Fibroblast of skin of back (primary cell): ENCODE results near the gene MCM3.

Experiments
- DNase-seq: peaks from one replicate; pipeline ENCODE4 v3.0.0-alpha.2; 2013

MCM3 gene

DNA sequence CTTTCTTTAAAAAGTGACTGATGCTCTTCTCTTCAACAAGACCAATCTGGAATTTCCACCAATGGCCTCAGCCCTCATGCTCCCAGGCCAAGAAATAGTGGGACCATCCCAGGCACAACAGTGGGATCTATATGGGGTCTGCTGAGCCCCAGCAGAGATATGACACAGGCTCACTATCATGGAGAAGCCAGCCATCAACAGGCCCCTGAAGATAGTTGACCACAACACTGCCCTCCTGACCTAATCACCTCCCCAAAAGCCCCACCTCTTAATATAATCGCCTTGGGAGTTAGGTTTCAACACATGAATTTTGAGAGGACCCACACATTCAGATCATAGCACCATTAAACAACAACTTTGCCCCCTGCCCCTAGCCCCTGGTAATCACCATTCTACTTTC, 16.8 kb upstream of the MCM3 start:
- no peak for DNase-seq

DNA sequence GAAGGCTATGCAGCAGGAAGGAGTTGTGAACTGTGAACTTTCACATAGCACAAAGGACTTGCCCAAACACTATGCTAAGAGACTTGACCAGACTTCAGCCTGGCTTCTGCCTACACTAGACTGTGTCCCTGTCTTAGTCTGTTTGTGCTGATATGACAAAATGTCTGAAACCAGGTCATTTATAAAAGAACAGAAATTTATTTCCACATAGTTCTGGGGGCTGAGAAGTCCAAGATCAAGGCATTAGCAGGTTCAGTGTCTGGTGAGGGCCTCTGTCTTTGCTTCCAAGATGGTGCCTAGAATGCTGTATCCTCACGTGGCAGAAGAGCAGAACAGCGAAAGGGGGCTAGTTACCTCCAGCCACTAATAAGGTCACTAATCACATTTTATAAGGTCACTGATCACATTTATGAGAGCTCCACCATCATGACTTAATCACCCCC, 16.0 kb upstream of the MCM3 start:
- no peak for DNase-seq

DNA sequence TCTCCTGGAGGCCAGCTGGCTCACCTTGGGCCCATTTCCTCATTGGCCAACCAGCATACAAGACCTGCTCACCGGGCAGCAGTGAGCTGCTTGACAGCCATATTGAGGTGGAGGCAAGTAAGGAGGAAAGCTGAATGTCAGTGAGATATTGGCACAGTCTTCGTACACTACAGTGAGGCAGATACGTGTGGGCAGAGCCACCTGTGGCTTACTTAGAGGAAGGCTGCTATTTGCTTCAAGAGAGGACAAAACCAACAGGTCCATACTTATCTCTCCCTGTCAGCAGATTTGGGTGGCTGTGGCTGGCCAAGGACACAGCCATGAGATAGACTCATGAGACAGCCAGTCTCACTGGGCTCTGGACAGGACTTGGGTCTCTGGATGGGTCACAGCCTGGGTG, 15.1 kb upstream of the MCM3 start:
- no peak for DNase-seq

DNA sequence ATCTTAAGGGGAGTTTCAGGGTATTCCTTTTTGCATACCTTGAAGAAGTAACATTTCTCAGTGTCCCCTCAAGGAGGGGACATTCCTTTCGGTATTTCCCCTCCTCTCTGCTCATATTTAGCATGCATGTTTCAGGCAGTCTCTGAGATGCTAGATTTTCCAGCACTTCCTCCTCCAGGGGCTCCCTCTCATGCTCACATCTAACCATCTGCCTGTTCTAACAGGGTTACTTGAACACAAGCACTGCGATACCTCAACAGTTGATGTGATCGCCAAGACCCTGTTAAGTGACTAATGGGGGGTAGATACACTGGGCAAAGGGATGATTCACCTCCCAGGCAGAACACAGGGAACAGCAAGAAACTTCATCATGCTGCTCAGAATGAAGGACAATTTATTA, 12.9 kb upstream of the MCM3 start:
- no peak for DNase-seq

DNA sequence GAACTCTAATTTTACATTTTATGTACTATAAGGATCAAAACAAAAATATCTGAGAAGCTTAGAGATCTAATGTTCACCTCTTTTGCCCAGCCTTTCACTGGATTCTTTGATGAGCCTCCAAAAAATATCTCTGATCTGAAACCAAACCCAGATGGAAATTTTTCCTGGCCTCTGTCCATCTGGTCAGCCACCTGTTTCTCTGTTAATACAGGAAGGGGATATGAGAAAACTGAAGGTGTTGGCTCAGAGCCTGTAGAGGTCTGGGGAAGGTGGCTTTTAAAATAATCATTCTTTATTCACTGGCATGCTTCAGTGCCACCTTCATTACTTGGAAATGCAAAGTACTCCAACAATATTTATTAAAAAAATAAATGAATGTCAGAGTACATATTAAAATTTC, 8.5 kb upstream of the MCM3 start:
- DNase-seq, result no peak

DNA sequence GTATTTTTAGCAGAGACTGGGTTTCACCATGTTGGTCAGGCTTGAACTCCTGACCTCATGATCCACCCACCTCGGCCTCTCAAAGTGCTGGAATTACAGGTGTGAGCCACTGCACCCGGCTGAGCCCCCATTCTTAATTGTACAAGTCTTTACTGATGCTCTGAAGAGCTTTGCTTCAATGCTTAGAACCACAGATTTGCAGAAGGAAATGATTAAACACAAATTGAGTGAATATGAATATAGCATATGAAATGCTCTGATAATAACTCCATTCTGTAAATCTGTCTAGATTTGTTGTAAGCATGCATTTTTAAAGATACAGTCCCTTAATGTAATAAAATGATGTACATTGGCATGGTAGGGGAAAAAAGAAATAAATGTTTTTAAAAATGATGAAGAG, 4.3 kb upstream of the MCM3 start:
- no peak for DNase-seq

DNA sequence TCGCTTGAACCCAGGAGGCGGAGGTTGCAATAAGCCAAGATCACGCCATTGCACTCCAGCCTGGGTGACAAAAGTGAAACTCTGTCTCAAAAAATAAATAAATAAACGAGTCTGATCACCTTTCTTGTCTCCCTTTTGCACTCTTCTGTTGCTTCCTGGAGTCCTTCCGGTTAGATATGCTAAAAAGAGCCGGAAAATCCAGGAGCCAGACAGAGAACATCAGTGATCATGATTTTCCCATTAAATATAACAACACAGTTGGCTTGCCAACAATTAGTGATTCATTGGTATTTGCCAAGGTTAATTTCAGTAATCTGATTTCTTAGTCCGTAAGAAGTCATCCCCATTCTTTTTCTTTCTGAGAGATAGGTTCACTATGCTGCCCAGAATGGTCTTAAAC, 3.7 kb upstream of the MCM3 start:
- no peak for DNase-seq

DNA sequence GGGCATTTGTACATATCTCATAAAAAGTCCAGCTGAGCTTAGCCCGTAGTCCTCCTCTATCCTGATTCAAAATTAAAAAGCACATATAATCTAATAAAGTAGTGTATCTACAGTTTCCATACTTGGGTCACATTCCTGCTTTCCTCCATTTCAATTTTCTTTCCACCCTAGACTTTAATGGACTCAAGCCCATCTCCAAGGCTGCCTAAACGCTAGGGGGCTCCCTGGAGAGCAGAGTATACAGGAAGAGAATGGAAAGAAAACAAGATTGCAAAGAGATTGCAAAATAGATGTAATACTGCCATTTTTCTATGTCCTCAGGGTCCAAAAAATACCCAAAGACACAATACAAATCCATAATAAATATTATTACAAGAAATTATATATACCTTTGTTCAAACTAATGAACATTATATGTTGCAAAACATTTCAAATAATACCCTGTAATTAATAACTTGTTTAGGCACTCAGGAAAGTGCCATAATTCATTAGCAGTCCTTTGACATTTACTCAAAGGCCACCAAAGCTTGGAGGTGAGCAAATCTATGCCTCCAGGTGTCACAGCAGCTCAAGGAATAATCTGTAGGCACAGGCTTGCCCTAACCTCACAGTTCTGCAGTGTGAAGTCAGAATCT, 2.4 kb upstream of the MCM3 start:
- peak; percentile 76 for DNase-seq

DNA sequence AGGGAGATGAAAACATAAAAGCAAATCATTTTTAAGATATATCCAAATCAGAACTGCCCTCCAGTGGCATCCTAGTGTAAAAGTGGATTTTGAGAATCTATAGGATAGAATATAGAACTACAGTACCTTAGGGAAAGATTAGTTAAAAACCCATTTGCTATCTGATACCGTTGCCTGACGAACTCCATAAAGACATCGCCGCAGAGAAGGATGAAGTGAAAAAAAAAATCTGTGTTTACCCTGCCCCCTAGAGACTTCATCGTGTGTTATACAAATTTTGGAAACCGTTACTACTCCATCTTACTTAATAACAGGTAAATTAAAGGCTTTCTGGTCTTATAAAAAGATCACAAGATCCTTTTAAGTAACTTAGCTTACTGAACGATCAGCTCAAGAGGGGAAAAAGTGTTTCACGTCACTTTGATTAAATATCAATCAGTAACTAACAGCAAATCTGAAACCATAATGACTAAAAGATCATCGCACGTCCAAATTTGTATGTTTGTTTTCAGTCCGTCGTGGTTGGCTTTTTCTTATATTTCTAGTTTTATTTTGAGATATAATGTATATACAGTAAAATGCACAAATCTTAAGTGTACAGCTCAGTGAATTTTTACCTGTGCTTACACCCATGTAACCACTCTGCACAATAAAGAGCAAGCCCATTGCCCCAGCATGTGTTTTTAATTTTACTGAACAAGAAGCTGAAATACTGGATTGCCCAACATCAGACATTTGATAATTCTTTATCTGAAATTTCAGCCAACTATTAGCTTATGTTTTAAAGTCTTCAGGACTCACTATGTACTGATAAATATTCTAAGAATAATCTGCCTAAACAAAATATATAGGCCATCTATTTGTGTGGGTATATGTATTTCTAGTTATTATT, 881 bp upstream of the MCM3 start:
- no peak for DNase-seq

DNA sequence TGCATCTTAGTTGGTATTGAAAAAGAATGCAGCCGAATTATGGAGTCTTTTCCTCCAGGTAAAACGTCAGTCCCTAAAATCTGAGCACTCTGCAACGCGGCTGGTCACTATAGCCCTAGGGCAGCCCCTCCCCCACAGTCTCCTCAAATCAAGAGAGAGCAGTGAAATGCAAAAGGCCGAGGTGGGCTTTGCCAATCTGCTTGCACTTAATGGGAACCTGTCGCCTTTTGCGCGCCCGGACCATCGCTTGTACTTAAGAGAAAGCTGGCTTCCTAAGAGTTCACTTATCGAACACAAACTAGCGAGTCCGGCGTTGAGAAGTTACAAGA, 447 bp downstream of the MCM3 start:
- DNase-seq, result peak; percentile 34

DNA sequence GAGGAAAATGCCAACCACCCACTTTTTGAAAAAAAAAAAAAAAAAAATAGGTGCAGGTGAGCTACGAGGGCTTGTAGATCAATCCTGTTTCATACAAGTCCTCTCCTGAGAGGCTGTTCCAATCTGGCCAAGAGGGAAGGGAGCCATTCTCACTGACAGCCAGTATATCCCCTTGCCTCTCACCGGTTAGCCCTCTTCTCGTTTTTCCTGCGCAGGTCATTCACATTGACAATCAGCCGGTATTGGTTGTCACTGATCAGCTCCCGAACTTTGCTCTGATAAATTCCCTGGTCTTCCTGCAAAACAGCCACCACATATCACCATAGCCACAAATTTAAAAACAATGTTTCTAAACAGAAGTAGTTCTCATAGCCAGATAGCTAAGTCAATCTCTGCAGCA, 1.4 kb downstream of the MCM3 start:
- no peak for DNase-seq

DNA sequence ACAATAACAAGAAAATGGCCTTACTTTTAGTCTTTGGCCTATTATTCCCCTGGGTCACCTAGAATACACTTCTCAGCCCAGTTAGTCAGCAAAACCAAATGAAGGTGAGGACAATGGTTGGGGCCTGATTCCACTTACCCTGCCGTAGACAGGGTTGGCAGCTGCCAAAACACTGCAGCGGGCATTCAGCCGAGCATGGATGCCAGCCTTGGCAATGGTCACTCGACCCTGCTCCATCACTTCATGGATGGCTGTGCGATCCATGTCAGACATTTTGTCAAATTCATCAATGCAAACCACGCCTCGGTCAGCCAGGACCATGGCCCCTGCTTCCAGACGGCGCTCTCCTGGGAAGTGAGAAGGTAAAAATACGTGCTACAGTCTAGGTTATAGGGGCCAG, 8.4 kb downstream of the MCM3 start:
- no peak for DNase-seq

DNA sequence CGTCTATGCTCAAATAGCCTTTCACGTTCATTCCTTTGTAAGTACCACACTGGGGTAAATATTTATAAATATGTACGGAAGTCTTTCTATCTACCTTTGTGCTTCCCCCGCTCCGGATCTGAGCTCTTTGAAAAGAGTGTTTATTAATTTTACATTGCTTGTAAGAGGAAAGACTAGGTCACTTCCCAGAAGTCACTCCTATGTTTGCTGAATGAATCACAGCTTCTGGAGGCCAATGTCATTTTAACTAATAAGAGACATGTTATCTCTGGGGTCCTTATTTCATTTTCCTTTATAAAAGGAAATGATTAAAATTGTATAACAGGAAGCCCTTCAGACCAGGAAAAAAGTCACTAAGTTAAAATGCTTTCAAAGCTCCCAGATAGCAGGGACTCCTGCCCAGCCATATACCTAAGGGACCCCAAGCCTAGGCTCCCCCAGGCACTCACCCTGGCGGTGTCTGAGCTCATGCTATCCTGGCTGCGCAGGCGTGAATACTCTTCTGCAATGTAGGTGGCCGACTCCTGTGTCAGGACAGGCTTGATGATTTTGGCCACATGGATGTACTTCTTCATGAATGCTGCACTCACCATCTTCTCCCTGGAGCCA, 12.6 kb downstream of the MCM3 start:
- DNase-seq, result no peak

DNA sequence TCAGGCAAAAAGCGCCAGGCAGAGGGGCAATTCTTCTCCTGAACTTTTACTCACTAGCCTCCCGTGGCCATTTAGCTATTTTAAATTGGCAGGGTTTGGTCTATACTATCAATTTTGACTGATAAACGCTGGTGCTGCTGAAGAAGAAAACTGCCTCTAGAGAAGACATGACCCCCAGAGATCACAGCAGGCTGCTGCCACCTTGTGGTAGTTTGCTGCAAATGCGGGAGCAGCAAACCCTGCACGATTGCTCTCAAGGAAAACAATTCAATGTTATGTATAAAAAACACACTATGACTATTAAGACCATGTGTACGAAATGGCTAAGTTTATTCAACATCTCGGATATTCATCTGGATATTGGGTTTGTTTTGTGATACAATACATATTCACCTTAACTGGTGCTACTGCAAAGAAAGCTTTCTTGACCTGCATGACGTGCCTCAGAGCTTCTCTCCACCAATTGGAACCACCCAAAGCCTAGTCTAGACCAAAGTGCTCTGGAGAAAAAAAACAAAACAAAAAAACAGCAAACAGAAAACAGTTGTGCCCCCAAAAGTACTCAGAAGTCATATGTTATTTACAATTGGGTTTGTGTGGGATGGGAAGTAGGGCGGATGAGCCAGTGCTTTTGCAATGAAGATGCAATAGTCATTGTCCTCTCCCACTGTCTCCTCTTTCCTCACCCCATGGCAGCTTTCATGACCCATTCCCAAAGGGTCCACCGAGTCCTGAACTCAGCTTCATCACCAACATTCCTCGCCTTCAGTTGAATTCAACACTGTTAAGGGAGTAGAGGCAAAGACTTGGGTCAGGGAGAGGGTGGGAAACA, 20.6 kb downstream of the MCM3 start:
- peak; percentile 59 for DNase-seq

DNA sequence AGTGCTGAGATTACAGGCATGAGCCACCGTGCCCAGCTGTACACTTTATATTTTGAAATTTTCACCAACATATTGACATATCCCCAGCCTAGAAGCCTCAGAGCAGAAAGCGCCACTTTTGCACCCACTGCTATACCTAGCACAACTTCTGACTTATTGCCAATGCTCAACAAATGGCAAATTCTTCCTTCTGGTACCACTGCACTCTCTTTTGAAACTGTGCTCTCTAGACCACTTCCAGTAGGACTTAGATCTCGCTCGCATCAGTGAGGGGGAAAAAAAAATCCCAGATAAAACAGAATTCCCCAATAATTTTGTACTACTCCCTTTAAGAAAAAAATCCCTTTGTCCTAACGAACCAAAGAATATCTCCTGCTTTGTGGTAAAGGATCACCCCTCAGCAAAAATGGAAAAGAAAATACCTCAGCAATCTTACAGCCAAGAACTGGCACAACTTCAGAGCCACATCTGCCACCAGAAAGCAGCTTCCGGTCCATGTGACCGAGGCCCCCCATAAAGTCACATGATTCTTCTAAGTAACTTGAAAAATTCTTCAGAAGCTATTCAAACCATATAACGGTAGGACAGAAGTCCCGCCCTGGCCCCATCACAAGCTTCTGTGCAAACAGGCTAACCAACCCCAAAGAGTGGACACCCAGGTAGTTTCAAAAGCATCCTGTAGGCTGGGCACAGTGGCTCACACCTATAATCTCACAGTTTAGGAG, 21.8 kb downstream of the MCM3 start:
- DNase-seq, result no peak

DNA sequence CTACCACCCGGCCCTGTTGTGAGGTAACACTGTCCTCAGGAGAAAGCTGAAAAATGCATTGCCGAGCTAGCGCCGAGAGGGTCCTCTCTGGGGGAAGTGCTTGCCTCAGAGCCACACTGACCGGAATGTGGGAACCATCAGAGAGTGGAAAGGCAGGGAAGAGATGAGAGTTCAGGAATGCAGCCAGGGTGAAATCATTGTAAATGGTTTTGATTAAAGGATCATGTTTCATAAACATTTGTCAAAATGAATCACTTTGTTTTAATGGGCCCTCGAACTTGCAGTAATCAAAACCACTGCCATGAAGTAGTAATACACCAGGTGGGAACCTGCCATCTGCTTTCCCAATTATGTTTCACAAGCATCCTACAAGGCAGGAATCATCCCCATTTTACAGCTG, 23.3 kb downstream of the MCM3 start:
- peak; percentile 71 for DNase-seq

DNA sequence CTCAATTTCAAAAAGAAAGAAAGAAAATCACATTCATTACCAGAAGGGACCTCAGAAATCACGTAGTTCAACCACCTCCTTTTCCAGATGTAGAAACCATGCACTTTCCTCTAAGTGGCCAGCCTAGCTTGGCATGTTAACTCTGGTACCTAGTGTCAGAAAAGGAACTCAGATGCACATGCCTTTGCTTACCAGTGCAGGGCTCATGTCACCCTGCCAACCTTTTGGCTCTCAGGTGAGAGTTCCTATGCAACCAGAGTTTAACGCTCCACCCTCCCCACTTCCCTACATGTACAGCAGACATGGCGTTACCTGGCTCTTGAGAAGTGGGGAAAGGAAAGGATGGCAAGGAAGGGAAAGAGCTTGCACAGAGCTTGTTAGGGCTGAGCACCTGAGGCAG, 23.9 kb downstream of the MCM3 start:
- DNase-seq, result no peak

DNA sequence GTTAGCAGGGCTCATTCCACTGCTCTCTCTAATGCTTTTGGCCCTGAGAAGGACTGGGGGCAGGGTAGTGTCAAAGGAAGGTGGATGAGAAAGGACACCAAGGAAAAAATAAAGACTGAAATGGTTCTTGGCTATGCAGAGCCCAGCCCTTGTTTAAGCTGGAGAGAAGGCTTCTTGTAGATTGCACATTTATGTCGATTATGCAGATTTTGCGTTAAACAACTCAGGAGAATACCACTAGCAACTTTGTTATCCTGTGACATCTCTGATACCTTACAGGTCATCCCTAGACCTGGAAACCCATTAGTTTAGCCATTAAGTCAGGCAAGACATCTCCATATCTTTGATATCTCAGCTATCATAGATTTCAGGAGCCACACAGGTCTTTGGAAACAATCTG, 29.1 kb downstream of the MCM3 start:
- DNase-seq, result no peak

DNA sequence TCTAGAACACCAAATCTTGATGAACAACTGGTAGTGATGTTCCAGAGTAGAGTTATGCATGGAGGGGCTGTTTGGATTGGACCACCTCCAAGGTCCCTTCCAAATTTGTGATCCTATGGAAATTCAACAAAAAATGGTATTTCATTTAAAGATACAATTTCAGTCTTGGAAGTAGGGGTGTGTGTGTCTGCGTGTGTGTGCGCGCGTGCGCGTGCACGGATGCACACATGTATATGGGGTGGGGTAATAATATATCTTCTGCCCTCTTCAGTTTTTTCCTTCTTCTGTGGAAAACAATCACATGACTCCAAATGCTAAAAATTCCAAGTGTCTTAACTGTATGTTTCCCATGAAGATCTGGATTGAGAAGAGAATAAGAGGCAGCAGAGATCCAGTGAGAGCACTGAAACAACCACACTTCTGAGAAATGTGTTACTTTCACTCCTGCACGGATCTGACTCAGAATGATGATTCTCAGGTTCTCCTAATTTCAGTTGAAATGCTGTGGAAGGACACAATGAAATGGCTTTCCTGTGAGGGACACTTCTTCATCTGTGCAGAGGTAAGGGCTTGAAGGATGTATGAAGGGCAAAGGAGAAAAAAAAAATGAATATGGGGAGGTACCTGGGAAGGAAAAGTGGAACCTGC, 29.7 kb downstream of the MCM3 start:
- DNase-seq, result no peak

DNA sequence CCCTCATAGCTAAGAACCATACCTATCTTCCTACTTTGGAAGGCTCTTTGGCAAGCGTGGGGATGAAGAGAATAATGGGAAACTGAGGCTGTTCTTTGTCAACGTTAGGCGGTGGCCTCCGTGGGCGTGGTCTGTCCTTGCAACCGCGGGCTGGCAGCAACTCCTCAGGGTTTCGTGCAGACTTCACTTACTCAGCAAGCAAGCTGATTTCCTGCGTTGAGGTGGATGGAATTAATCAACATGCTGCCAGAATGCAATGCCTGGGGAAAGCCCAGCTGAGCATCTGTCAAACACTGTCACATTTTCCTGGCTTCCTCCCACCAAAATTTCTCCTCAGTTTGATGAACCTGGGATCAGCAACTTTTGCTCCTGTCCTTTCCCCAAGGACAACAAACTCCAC, 31.0 kb downstream of the MCM3 start:
- peak; percentile 22 for DNase-seq

DNA sequence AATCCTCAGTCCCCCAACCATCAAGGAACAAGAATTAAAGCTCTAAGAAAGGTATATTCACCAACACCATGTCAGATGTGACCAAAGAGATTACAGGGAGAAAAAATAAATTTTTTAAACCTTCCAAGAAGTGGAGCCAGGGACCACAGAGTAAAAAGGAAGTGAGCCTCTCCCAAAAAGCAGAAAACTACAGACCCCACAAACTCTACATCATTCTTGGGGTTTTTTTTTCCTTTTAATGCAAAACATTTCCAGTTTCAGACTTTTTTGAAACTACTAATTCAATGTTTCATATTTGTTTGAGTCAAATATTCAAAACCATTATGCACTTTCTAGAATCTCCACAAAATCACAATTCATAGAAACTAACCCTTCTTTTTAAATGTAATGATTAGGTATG, 33.4 kb downstream of the MCM3 start:
- no peak for DNase-seq

DNA sequence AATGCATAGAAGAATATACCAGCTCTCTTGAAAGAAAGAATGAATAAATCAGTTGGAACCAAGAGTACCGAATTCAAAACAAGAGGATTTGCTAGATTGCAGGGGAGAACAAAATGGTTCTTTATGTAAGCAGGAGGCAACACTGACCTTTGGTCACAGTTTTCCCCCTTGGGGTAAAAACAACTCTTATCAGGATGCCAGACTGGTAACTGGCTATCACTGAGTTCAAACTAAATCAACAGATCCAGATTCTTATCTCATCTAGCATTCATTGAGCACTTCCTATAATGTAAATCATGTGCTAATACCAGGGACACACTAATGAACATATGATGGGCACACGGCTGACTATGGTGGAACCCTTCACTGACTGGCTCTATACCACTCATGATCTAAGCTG, 35.5 kb downstream of the MCM3 start:
- no peak for DNase-seq
